ENCODE data around the gene TREML4.

DNA sequence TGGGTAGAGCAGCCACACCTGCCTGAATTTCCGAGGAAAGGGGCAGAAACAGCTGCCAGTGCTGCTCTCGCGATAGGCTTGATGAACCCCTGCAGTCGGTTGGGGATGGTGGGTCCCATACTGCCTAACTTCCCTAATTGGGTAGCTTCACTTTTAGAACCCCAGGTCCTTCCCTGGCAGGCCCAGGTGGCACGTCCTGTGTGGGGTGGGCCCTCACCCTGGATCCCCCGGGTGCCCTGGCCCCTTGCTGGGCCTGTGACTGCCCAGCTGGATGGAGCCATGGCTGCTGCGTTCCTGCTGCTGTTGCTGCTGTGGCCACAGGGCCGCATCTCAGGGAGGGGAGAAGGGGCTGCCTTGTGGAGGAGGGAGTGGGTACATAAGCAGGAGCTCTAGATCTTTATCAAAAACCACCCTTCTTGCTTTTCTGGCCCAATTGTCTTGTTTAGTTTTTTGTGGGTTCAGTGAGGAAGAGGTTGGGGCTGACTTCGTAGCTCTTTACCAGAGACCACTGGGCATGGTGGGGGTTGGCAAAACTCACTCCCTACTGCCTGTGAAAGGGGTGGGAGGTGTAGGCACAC is 19.2 kb downstream of the TREML4 start:
- TF ChIP-seq, protein P1, sequence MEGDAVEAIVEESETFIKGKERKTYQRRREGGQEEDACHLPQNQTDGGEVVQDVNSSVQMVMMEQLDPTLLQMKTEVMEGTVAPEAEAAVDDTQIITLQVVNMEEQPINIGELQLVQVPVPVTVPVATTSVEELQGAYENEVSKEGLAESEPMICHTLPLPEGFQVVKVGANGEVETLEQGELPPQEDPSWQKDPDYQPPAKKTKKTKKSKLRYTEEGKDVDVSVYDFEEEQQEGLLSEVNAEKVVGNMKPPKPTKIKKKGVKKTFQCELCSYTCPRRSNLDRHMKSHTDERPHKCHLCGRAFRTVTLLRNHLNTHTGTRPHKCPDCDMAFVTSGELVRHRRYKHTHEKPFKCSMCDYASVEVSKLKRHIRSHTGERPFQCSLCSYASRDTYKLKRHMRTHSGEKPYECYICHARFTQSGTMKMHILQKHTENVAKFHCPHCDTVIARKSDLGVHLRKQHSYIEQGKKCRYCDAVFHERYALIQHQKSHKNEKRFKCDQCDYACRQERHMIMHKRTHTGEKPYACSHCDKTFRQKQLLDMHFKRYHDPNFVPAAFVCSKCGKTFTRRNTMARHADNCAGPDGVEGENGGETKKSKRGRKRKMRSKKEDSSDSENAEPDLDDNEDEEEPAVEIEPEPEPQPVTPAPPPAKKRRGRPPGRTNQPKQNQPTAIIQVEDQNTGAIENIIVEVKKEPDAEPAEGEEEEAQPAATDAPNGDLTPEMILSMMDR (IDR thresholded peaks at IDR 0.05; ENCODE audit: insufficient read depth, low read depth, low read length) = no peak
- TF ChIP-seq EZH2 (IDR thresholded peaks at IDR 0.05; ENCODE audit: insufficient read depth, low read length) = no peak
